ENCODE results near the gene CD151.

- TF ChIP-seq CTCF (IDR thresholded peaks at IDR 0.05 in 8 of 11, conservative IDR thresholded peaks at IDR 0.05 in 3 of 11) (no peak), POLR2AphosphoS5 (IDR thresholded peaks at IDR 0.05) (no peak), POLR2A (IDR thresholded peaks at IDR 0.05) (no peak)
These were observed 21.1 kb upstream of the CD151 start for GRCh38 chr11:811446-812245.

All from spleen (tissue), 7 donors.